ENCODE measurements around the gene CUX1. TPM values are rescaled to one million over a fixed set of nuclear protein-coding genes. Genes with fewer than 3 reads are reported as not detected.

CUX1 gene
- total RNA-seq, 4 donors from 2014 or later = 42.8 to 59.0 (median 47.4) TPM

DNA sequence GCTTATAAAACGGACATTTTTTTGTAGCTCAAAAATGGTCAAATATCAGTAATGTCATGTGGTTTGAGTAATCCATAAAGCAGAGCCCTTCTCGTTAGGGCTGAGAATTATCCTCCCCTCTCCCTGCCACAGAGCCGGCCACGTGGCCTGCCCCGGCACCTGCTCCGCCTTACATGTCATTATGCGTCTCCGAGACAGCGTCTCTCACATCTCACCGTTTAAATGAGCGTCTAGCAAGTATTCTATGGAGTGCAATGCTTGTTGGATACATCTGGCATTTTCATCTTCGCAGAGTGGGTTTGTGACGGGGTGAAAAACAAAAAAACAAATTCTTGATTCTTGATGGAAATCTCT is 86.1 kb downstream of the CUX1 start:
- TF ChIP-seq, protein P1, sequence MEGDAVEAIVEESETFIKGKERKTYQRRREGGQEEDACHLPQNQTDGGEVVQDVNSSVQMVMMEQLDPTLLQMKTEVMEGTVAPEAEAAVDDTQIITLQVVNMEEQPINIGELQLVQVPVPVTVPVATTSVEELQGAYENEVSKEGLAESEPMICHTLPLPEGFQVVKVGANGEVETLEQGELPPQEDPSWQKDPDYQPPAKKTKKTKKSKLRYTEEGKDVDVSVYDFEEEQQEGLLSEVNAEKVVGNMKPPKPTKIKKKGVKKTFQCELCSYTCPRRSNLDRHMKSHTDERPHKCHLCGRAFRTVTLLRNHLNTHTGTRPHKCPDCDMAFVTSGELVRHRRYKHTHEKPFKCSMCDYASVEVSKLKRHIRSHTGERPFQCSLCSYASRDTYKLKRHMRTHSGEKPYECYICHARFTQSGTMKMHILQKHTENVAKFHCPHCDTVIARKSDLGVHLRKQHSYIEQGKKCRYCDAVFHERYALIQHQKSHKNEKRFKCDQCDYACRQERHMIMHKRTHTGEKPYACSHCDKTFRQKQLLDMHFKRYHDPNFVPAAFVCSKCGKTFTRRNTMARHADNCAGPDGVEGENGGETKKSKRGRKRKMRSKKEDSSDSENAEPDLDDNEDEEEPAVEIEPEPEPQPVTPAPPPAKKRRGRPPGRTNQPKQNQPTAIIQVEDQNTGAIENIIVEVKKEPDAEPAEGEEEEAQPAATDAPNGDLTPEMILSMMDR (IDR thresholded peaks at IDR 0.05; ENCODE audit: low read depth) = no peak

DNA sequence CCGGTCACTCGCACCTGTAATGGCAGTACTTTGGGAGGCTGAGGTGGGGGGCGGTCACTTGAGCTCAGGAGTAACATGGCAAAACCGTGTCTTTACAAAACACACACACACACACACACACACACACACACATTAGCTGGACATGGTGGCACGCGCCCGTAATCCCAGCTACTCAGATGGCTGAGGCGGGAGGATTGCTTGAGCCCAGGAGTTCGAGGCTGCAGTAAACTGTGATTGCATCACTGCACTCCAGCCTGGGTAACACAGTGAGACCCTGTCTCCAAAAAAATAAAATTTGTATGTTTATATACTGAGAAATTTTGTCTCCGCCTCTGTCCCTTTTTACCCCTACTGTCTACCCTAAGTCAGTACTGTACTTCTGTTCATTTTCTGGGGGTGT is 86.6 kb downstream of the CUX1 start:
- TF ChIP-seq, protein P1 (IDR thresholded peaks at IDR 0.05; ENCODE audit: low read depth) = no peak

DNA sequence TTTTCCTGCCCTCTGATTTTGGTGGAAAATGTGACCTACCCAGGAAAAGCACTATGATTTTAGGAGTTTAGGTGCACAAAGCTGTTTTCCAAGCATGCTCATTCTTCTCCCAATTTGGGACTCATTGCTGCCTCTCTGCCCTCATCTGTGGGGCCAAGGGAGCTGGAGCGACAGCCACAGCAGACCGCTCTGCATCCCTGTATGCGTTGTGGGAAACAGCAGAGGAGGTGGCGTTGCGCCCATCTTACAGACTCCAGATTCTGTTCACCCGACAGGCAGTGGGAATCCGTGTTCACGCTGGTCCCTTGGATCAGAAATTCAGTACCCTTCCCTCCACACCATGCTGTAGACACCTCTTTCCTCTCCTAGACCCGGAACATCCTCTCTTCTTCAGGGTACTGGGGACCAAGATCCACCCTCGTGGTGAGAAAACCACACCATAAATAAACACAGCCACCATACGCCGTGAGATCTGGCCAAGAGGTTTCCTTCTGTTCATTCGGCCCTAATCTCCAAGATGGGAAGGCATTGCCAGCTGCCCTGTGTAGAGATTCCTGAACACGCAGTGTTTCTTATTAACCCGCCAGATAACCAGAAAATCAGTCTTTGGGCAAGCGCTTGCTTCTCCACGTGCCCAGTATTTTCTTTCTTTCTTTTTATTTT is 87.9 kb downstream of the CUX1 start:
- TF ChIP-seq, protein P1 (IDR thresholded peaks at IDR 0.05; ENCODE audit: low read depth) = no peak

DNA sequence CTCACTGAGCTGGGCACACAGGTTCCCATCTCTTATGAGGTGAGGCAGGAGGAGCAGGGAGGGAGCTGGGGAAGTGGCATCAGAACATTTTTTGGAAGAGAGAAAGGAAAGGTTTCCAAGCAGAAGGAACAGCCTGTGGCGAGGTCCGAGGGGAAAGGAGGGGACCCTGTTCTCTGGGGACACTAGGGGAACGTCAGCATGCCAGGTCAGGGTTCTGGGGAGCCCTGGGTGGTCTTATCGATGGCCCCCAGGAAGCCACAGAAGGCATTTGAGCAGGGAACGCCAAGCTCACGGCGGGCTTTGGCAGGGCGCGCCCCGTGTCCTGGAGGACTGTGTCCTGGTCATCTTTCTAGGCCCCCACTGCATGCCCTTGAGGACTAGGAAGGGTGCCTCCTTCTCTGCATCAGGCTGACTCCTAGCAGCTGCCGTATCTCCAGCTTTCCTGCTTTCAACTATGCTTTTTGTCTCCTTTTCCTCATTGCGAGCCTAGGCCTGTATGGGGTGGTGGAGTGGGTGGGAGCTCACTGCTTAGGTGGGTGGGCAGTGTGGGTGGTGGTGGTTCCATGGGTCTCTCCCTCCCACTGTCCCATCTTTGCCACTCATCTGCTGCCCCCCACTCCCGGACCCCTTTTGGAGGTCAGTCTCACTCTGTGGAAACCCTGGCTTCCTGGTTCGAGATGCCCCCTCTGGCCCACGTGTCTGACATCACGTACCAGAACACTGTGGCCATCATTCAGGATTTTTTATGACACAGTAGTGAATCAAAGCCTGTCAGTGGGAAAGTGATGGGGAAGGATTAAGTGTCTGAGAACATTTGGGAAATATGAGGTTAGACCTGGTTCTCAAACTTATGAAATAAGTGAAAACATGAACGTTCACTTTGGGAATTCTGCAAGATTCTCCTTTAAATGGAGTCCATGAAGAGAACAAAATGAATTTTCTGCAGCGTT is 89.1 kb downstream of the CUX1 start:
- TF ChIP-seq, protein P1 (IDR thresholded peaks at IDR 0.05; ENCODE audit: low read depth) = no peak

DNA sequence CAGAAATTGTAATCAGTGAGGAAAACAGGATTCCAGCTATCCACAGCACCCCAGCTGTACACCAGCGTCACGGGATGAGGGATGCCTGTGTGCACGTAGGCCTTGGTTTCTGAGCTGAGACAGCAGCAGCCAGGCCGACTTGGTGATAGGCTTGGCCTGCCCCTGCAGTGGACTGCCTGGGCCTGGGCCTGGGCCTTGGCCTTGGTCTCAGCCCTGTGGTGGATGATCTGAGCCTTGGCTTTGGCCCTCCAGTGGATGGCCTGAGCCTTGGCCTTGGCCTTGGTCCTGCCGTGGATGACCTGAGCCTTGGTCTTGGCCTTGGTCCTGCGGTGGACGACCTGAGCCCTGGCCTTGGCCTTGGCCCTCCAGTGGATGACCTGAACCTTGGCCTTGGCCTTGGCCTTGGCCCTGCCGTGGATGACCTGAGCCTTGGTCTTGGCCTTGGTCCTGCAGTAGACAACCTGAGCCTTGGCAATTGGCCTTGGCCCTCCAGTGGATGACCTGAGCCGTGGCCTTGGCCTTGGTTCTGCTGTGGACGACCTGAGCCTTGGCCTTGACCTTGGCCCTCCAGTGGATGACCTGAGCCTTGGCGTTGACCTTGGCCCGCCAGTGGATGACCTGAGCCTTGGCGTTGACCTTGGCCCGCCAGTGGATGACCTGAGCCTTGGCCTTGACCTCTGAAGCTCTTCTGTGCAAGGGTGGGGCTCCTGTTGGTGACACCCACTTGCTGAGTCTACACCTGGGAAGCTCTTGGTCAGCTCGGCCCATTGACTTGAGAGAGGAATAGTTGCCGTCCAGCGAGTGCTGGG is 93.8 kb downstream of the CUX1 start:
- TF ChIP-seq, protein P1 (IDR thresholded peaks at IDR 0.05; ENCODE audit: low read depth) = no peak

DNA sequence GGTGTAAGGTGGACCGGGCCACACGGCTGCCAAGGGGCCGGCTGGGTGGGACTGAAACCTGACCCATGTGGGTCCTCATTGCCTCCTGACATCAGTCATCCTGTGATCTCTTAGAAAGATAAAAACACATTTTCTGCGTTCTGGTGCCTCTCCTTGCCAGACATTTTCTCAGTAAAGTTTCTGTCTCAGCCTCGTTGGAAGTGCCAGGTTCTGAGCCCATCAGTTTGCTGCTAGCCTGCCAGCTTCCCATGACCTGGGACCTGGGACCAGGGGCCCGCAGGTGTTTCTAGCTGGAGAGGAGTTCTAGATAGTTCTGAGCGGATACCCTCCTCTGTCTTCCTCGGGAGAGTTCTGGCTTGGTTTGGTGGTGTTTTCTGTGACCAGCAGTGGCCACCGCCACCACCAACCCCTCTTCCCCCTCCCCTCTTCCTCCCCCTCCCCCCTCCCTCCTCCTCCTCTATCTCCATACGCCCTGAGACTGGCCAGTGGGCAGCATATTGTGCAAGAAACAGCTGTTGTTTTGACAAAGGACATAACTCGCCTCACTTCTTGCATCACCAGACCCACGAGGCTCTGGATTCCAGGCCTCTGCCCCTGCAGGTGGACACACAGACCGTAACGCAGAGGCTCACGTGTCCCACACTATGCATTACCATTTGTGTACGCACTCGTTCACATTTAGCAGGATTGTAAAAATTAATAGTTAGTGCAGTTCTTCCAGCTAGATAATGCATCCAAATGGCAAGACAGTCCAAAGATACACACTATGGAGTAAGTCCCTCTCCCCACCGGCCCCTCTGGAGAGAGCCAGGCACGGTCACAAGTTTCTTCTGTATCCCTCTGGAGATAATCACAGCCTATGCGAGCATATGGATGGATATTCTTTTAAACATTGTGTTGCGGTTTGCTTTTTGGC is 94.6 kb downstream of the CUX1 start:
- TF ChIP-seq, protein P1 (IDR thresholded peaks at IDR 0.05; ENCODE audit: low read depth) = no peak

All from subcutaneous adipose tissue (tissue), 4 donors.